Measurements from ENCODE around the gene AFF2. TPM values are rescaled to one million over a fixed set of nuclear protein-coding genes. Genes with fewer than 3 reads are reported as not detected.

Gene AFF2
- total RNA-seq, 1 donor from 2014 or later = 13.4 TPM

DNA sequence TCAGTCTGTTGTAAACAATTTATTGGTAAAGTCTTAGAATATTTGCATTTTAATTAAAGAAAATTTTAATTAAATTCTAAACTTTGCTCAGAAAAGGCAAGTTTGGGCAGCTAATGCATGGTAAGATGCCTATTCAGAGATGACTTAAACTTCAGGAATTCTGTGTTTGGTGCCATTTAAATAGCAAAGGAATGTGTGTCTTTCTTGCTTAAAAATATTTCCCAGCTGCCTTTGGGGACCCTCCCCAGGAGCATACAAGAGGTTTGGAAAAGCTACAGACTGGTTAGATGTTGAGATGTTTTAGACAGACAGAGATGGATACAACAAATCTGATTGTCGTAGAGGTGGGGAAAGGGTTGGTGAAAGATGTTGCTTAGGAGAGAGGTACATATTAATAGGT is 36.5 kb downstream of the AFF2 start:
- Histone ChIP-seq H3K36me3 (no peaks in the 10 kb centered on the region), H3K27me3 (no peaks in the 10 kb centered on the region), H3K9me3 (no peaks in the 10 kb centered on the region), H3K4me3 (no peak overlapping the region), H3K27ac (no peak overlapping the region), H3K4me1 (no peaks in the 10 kb centered on the region)
- DNase-seq (no peak), ATAC-seq (no peak)
- intact Hi-C loops (cut with DNase I) = no loop called here
- TF ChIP-seq, protein P1, sequence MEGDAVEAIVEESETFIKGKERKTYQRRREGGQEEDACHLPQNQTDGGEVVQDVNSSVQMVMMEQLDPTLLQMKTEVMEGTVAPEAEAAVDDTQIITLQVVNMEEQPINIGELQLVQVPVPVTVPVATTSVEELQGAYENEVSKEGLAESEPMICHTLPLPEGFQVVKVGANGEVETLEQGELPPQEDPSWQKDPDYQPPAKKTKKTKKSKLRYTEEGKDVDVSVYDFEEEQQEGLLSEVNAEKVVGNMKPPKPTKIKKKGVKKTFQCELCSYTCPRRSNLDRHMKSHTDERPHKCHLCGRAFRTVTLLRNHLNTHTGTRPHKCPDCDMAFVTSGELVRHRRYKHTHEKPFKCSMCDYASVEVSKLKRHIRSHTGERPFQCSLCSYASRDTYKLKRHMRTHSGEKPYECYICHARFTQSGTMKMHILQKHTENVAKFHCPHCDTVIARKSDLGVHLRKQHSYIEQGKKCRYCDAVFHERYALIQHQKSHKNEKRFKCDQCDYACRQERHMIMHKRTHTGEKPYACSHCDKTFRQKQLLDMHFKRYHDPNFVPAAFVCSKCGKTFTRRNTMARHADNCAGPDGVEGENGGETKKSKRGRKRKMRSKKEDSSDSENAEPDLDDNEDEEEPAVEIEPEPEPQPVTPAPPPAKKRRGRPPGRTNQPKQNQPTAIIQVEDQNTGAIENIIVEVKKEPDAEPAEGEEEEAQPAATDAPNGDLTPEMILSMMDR (IDR thresholded peaks at IDR 0.05) = no peak

DNA sequence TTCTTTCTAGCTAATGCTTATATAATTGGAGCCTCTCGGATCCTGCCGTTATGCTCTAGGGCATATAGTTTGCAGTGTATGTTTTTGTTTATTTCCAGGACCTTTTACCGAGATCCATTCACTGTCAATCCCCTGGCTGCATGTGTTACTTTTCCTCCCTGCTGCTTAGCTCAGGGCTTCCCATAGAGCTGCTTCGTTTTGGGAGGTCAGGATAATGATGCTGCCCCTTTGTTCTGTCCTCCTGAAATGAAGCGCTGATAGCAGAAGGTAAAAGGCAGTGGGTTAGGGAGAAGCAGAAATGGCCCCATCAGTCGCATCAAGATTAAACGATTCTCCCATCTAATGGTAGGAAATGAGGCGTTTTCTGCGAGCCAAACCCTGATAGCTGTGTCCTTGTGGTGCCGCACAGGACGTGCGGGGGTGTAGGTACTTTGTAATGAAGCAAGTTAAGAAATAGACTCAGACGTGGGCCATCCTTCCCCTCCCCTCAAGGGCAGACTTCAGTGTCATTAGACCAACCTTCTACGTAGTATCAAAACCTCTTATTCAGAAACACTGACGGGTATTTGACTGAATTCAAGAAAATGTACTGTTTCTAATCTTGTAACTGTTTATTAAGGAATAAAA is 37.3 kb downstream of the AFF2 start:
- Histone ChIP-seq H3K27me3 (no peaks in the 10 kb centered on the region), H3K4me3 (no peak overlapping the region), H3K27ac (no peak overlapping the region), H3K9me3 (no peaks in the 10 kb centered on the region), H3K36me3 (no peaks in the 10 kb centered on the region), H3K4me1 (no peaks in the 10 kb centered on the region)
- DNase-seq (no peak), ATAC-seq (no peak)
- intact Hi-C loops (cut with DNase I) = no loop called here
- TF ChIP-seq, protein P1 (IDR thresholded peaks at IDR 0.05) = no peak

DNA sequence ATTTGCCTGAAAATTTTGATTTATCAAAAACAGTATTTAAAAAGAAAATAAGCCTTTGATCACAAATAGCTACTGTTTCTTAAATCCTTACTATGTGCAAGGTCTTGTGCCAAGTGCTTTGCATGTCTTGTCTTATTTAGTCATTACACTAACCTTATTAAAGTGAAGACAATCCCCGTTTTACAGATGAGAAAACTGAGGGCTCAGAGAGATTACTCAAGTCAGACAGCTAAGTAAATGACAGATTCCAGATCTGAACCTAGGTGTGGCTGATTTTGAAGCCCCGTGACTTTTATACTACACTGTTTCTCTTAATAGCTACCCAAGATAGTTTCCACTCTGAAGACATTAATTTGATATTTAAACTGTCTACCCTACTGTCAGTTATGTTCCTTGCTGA is 38.2 kb downstream of the AFF2 start:
- intact Hi-C loops (cut with DNase I) = no loop called here
- TF ChIP-seq, protein P1 (IDR thresholded peaks at IDR 0.05) = no peak
- no peak for DNase-seq
- Histone ChIP-seq H3K27ac (no peak overlapping the region), H3K27me3 (no peaks in the 10 kb centered on the region), H3K9me3 (no peaks in the 10 kb centered on the region), H3K4me1 (no peaks in the 10 kb centered on the region), H3K4me3 (no peak overlapping the region), H3K36me3 (no peaks in the 10 kb centered on the region)
- ATAC-seq = no peak

DNA sequence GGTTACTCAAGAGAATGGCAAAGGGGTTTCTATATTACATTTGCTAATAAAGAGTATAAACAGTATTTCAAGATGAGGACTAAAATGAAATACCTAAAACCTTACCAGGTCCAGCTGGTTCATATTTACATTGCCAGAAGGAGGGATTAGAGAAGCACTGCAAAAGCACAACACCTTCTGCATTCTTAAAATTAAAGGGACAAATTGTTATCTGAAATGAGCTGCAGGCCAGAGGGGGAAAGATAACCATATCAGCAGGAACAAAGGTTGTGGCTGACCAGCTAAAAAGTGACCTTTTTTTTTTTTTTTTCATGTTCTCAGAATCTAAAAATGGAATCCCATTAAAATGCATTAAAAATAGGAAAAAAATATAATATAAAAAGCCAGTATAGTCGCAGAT is 39.7 kb downstream of the AFF2 start:
- H3K4me1 ChIP-seq = no peaks in the 10 kb centered on the region
- no peaks in the 10 kb centered on the region for H3K27me3 ChIP-seq
- no peak overlapping the region for H3K27ac ChIP-seq
- H3K4me3 ChIP-seq = no peak overlapping the region
- TF ChIP-seq, protein P1 (IDR thresholded peaks at IDR 0.05) = no peak
- intact Hi-C loops (cut with DNase I) = no loop called here
- ATAC-seq (no peak), DNase-seq (no peak)
- H3K36me3 ChIP-seq = no peaks in the 10 kb centered on the region
- no peaks in the 10 kb centered on the region for H3K9me3 ChIP-seq

DNA sequence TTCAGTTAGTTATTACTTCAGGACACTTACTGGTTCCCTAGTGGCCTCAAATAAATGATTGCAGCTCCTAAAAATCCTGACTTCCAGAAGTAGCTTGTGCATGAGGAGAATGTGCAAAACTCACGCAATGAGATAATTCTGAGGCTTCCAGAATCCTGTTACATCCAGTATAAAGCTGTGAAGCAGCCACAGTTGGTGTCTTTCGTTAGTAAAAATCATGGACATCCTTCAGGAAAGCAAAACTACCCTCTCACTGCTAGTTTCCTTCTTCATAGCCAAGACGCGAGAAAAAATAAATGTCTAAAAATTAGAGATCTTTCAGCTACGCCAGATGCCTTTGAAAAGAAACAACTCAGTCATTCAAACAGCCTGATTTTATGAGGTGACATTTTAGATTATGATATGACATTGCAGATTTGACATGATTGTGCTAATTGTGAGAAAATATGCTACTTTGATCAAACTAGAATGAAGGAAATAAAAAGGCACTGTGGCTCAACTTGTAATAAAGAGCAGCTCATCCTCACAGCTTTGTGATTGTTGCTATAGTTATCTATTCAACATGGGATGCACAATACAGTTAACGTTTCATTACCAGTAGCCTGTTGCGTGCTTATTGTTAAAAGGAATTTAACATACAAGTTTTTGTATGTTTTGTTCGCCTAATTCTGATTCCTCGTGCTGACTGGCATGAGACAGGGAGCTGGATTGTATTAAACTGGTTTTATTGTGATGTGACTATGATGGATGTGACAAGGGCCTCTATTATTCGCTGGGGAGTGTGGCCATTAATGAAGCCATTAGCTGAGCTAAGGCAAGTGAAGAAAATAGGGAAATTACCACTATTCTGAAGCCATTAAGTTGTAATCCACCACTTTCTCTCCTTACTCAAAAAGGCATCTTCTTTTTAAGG is 40.5 kb downstream of the AFF2 start:
- no peak for DNase-seq
- ATAC-seq = no peak
- Histone ChIP-seq H3K27ac (no peak overlapping the region), H3K4me3 (no peak overlapping the region), H3K4me1 (no peaks in the 10 kb centered on the region), H3K9me3 (no peaks in the 10 kb centered on the region), H3K27me3 (no peaks in the 10 kb centered on the region), H3K36me3 (no peaks in the 10 kb centered on the region)
- TF ChIP-seq, protein P1 (IDR thresholded peaks at IDR 0.05) = no peak
- intact Hi-C loops (cut with DNase I) = no loop called here

Data from upper lobe of right lung (tissue), 1 donor.